IMR-90 (cell line): ENCODE data around the gene OSBPL2. TPM values are rescaled to one million over a fixed set of nuclear protein-coding genes. Genes with fewer than 3 reads are reported as not detected.

Source experiments
- ATAC-seq: fragments of 200-7000 bp; cut with Tn5 transposase; 2 replicates; pipeline ENCODE4 v1.9.1; 2020; ENCODE audit warnings: low read depth, mild to moderate bottlenecking, moderate library complexity
- BruUV-seq: library from RNA; stranded (reverse); fragments of 400-500 nt; replicated peaks from 2 replicates; lab custom pipeline; 2021; lab: Mats Ljungman, UMichigan
- CTCF ChIA-PET: fragments of 300-600 bp; formaldehyde crosslinking; extraction: SDS; loops from one replicate; lab custom pipeline; 2021; ENCODE audit warnings: antibody characterized with exemption; lab: Yijun Ruan, JAX
- POLR2A ChIA-PET: fragments of 300-600 bp; sonication (Branson Sonifier 250); formaldehyde crosslinking; loops from one replicate; lab custom pipeline; 2022; ENCODE audit warnings: antibody characterized with exemption; ENCODE audit not compliant: unreplicated experiment; lab: Charles Lee
- DNase-seq: peaks from one replicate; pipeline ENCODE4 v3.0.0; 2013
- H2AFZ ChIP-seq: replicated peaks from 2 replicates; pipeline ENCODE3; 2013; ENCODE audit warnings: low read length, mild to moderate bottlenecking; ENCODE audit not compliant: poor library complexity
- H2AK5ac ChIP-seq: 2 replicates; pipeline ENCODE4 v1.6.1; 2013; ENCODE audit warnings: low read depth, low read length, inconsistent platforms
- H2AK9ac ChIP-seq: replicated peaks from 2 replicates; pipeline ENCODE3; 2013; ENCODE audit warnings: mild to moderate bottlenecking, low read depth, low read length, moderate library complexity; ENCODE audit not compliant: poor library complexity
- H2BK120ac ChIP-seq: 2 replicates; pipeline ENCODE4 v1.6.1; 2013; ENCODE audit warnings: low read depth, low read length, inconsistent platforms
- H2BK15ac ChIP-seq: 3 replicates; pipeline ENCODE4 v1.6.1; 2013; ENCODE audit warnings: low read depth, low read length, inconsistent platforms
- H2BK20ac ChIP-seq: 2 replicates; pipeline ENCODE4 v1.6.1; 2013; ENCODE audit warnings: low read depth, mild to moderate bottlenecking, inconsistent platforms, low read length, moderate library complexity
- H2BK5ac ChIP-seq: 2 replicates; pipeline ENCODE4 v1.6.1; 2013; ENCODE audit warnings: mild to moderate bottlenecking, low read depth, low read length, inconsistent platforms; ENCODE audit not compliant: poor library complexity, severe bottlenecking
- H3K14ac ChIP-seq: replicated peaks from 2 replicates; pipeline ENCODE4 v1.6.1; 2013; ENCODE audit warnings: low read depth, low read length, inconsistent platforms
- H3K18ac ChIP-seq: 2 replicates; pipeline ENCODE4 v1.6.1; 2013; ENCODE audit warnings: low read depth, low read length, control low read depth
- H3K23ac ChIP-seq: 2 replicates; pipeline ENCODE4 v1.6.1; 2013; ENCODE audit warnings: low read depth, low read length, inconsistent platforms
- H3K27ac ChIP-seq: 2 replicates; pipeline ENCODE4 v1.5.1; 2013; ENCODE audit warnings: mild to moderate bottlenecking, control low read depth, low read length; ENCODE audit not compliant: insufficient read depth
- H3K27me3 ChIP-seq: 2 replicates; pipeline ENCODE4 v1.6.1; 2013; ENCODE audit warnings: low read length; ENCODE audit not compliant: control insufficient read depth, insufficient read depth
- H3K36me3 ChIP-seq: 2 replicates; pipeline ENCODE4 v1.6.1; 2013; ENCODE audit warnings: low read length, mixed read lengths; ENCODE audit not compliant: control insufficient read depth, insufficient read depth
- H3K4ac ChIP-seq: 2 replicates; pipeline ENCODE4 v1.6.1; 2013; ENCODE audit warnings: low read depth, low read length, inconsistent platforms
- H3K4me1 ChIP-seq: 2 replicates; pipeline ENCODE4 v1.6.1; 2013; ENCODE audit warnings: low read length, mixed read lengths; ENCODE audit not compliant: control insufficient read depth, insufficient read depth
- H3K4me2 ChIP-seq: 2 replicates; pipeline ENCODE4 v1.6.1; 2013; ENCODE audit warnings: low read depth, mild to moderate bottlenecking, control low read depth, low read length, moderate library complexity
- H3K4me3 ChIP-seq: 2 replicates; pipeline ENCODE4 v1.5.1; 2013; ENCODE audit warnings: low read depth, mild to moderate bottlenecking, control low read depth, low read length, moderate library complexity; ENCODE audit not compliant: insufficient read depth
- H3K56ac ChIP-seq: 2 replicates; pipeline ENCODE4 v1.6.1; 2013; ENCODE audit warnings: low read length, inconsistent platforms; ENCODE audit not compliant: insufficient read depth; ENCODE audit errors: extremely low read depth
- H3K79me1 ChIP-seq, 2 experiments: 2 replicates each; pipeline ENCODE4 v1.6.1; 2013; ENCODE audit warnings: low read length in 2 of 2, inconsistent platforms in 1 of 2, low read depth in 1 of 2
- H3K9ac ChIP-seq: 2 replicates; pipeline ENCODE4 v1.6.1; 2013; ENCODE audit warnings: low read depth, low read length, control low read depth
- H3K9me1 ChIP-seq: 2 replicates; pipeline ENCODE4 v1.6.1; 2013; ENCODE audit warnings: low read length, inconsistent platforms; ENCODE audit not compliant: insufficient read depth
- H3K9me3 ChIP-seq: 2 replicates; pipeline ENCODE4 v1.6.1; 2013; ENCODE audit warnings: low read length; ENCODE audit not compliant: control insufficient read depth, insufficient read depth
- H4K20me1 ChIP-seq: 2 replicates; pipeline ENCODE4 v1.6.1; 2013; ENCODE audit warnings: low read length, inconsistent platforms; ENCODE audit not compliant: insufficient read depth
- H4K5ac ChIP-seq: 2 replicates; pipeline ENCODE4 v1.6.1; 2013; ENCODE audit warnings: mild to moderate bottlenecking, low read depth, low read length, control low read depth
- H4K8ac ChIP-seq, 2 experiments: 2 replicates each; pipeline ENCODE4 v1.6.1; 2013; ENCODE audit warnings: low read depth in 2 of 2, low read length in 2 of 2, control low read depth in 1 of 2, inconsistent platforms in 1 of 2
- H4K91ac ChIP-seq: 2 replicates; pipeline ENCODE4 v1.6.1; 2013; ENCODE audit warnings: low read depth, low read length, inconsistent platforms; ENCODE audit not compliant: insufficient read depth
- CEBPB ChIP-seq: IDR thresholded peaks from 2 replicates; pipeline ENCODE4 v1.6.1; 2012; ENCODE audit warnings: low read depth, low read length, improper control_type of control experiment
- POLR2A ChIP-seq: IDR thresholded peaks from 2 replicates; pipeline ENCODE4 v1.6.1; 2012; ENCODE audit warnings: mild to moderate bottlenecking, low read depth, low read length
- WGBS, 2 experiments: methylation state at CpG; one replicate each; pipeline versions ENCODE4 v1.1.5 to v1.1.7; 2013; ENCODE audit warnings: missing lambda C conversion rate in 2 of 2; ENCODE audit not compliant: insufficient read length in 1 of 2; ENCODE audit errors: extremely low coverage in 2 of 2; 5-methylcytosine and 5-hydroxymethylcytosine counted together
- dilution Hi-C: fragments of 300-500 bp; cut with HindIII; formaldehyde crosslinking; loops from one replicate; pipeline ENCODE4 v1.14.3; 2018; ENCODE audit warnings: low sequenced_read_pairs; ENCODE audit not compliant: unreplicated experiment
- in situ Hi-C: fragments of 300-500 bp; cut with MboI; formaldehyde crosslinking; loops from 3 replicates; pipeline ENCODE4 v1.14.3; 2019; ENCODE audit warnings: low sequenced_read_pairs, inconsistent platforms, mixed read lengths
- intact Hi-C: fragments of 100-400 bp; cut with micrococcal nuclease; formaldehyde crosslinking; loops from 2 replicates; pipeline ENCODE4 v1.10.0; 2022
- polyA plus RNA-seq, 3 experiments: library from polyadenylated mRNA; depleted of rRNA; stranded (reverse); fragments of >200 nt; gene quantifications; 2 replicates each; pipeline ENCODE4 v1.2.3, GENCODE V29; 2012; ENCODE audit warnings: low replicate concordance in 1 of 3
- total RNA-seq: library from RNA; depleted of rRNA; stranded (reverse); fragments of >200 nt; gene quantifications from 2 replicates; pipeline ENCODE4 v1.2.3, GENCODE V29; 2012

OSBPL2 gene
- total and polyA plus RNA-seq, 2 of the 4 experiments (the other 2 are of a cell fraction) = 19.3 to 27.6 TPM

DNA sequence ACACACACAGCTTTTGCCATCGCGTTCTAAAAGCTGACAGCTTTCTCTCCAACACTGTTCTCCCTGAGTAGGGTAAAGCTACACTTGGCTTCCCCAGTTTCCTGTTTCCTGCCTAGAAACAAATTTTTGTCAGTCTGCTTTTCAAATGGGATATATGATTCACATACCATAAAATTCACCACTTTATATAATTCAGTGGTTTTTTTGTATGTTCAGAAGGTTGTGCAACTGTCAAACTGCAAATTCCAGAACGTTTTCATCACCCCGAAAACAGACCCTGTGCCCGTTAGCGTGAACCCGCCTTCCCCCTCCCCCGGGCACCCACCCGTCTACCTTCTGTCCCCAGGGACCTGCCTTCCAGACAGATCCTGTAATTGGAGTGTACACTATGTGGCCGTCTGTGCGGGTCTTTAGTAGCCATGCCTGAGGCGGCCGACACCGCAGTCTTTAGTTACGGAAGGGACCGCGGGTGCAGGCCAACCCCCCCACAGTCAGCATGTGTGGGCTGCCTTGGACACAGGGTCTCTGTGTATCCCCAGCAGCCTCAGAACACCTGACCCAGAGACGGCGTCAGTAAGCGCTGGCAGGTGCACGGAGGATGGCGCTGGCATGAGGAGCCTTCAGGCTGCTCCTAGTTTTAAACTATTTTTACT lies 34.8 kb upstream of the OSBPL2 start:
- intact Hi-C loops = no loop called here

More for the DNA sequence above, 34.8 kb upstream of the OSBPL2 start:
- Histone ChIP-seq H3K23ac (no peak overlapping the region), H2BK120ac (no peak overlapping the region), H2AK9ac (no peak overlapping the region), H4K20me1 (peaks cover 4% of the 10 kb centered on the region; the same call in 1 of the 2 replicates), H2AK5ac (no peak overlapping the region), H2BK20ac (no peak overlapping the region), H3K4me1 (no peaks in the 10 kb centered on the region), H4K91ac (no peak overlapping the region), H3K4me2 (no peak overlapping the region), H4K8ac (no peak overlapping the region), H3K9me1 (no peaks in the 10 kb centered on the region), H3K9me3 (no peaks in the 10 kb centered on the region), H4K5ac (no peak overlapping the region), H3K18ac (no peak overlapping the region), H3K36me3 (peaks cover 32% of the 10 kb centered on the region), H2BK15ac (no peak overlapping the region), H3K9ac (no peak overlapping the region), H3K4ac (no peak overlapping the region), H3K27ac (no peak overlapping the region), H2BK5ac (no peak overlapping the region), H3K14ac (no peak overlapping the region), H3K27me3 (no peaks in the 10 kb centered on the region), H2AFZ (no peak overlapping the region), H3K79me1 (no peaks in the 10 kb centered on the region; a peak in 2 of 4 replicates), H3K56ac (no peak overlapping the region), H3K4me3 (no peak overlapping the region)
- no TSS peak for BruUV-seq
- dilution Hi-C loops = no loop called here
- TF ChIP-seq CEBPB = 0 out of 2 replicates have a peak, but pooled peaks have one; percentile 7
- TF ChIP-seq POLR2A = no peak
- ATAC-seq = no peak
- 80% methylated on average over 9 of the region's 22 CpGs; no CpG with 5 or more reads in 1 of the 2 experiments for WGBS, 2 experiments
- in situ Hi-C loops = no loop called here
- DNase-seq = no peak
- ChIA-PET POLR2A (no interaction called here), CTCF (no interaction called here)
